Measurements from ENCODE around the gene LMO7.

GRCh38 chr13:75818179-75818967 is 182.2 kb downstream of the LMO7 start:
- TF ChIP-seq CTCF (IDR thresholded peaks at IDR 0.05) (no peak), POLR2A (IDR thresholded peaks at IDR 0.05) (no peak)
